T-cell (primary cell): ENCODE results near the gene TBC1D7. TPM values are rescaled to one million over a fixed set of nuclear protein-coding genes. Genes with fewer than 3 reads are reported as not detected.

ENCODE experiments used
- ATAC-seq, 4 experiments: fragments of 200-7000 bp in 3 of 4; fragments of 150-1000 bp in 1 of 4; cut with Tn5 transposase; replicated peaks in 1 of 4; 1 replicate in 3 of 4; 2 replicates in 1 of 4; pipeline ENCODE4 v1.10.0; 2021; ENCODE audit warnings: moderate library complexity in 3 of 4, mild to moderate bottlenecking in 2 of 4, moderate number of reproducible peaks in 1 of 4
- CTCF ChIA-PET, 2 donors: fragments of 300-600 bp; sonication (Branson Sonifier 250); formaldehyde crosslinking; loops; one replicate each; lab custom pipeline; 2022; ENCODE audit warnings: antibody characterized with exemption in 2 of 2; lab: Charles Lee
- POLR2A ChIA-PET, 2 donors: fragments of 300-600 bp; sonication (Branson Sonifier 250); formaldehyde crosslinking; loops; one replicate each; lab custom pipeline; 2022; ENCODE audit warnings: antibody characterized with exemption in 2 of 2; lab: Charles Lee
- DNase-seq, 35 experiments: peaks; one replicate each; pipeline versions ENCODE4 v3.0.0 to v3.0.0-alpha.2; 2013 to 2023
- H3K27ac ChIP-seq: one replicate; pipeline ENCODE4 v1.5.1; 2013; ENCODE audit warnings: low read length
- H3K27me3 ChIP-seq, 2 experiments: replicated peaks in 1 of 2; 1 replicate in 1 of 2; 2 replicates in 1 of 2; pipeline versions ENCODE4 v1.6.1 to v1.7.0; 2013; ENCODE audit warnings: low read length in 1 of 2, mixed read lengths in 1 of 2; ENCODE audit not compliant: control insufficient read depth in 2 of 2, insufficient read depth in 2 of 2; ENCODE audit errors: extremely low read depth in 1 of 2
- H3K36me3 ChIP-seq, 2 donors: 1 replicate in 1 of 2; 2 replicates in 1 of 2; pipeline versions ENCODE4 v1.6.1 to v1.7.0; 2013; ENCODE audit warnings: low read length in 1 of 2; ENCODE audit not compliant: control insufficient read depth in 2 of 2, insufficient read depth in 1 of 2; ENCODE audit errors: extremely low read depth in 1 of 2
- H3K4me1 ChIP-seq, 2 experiments: 1 replicate in 1 of 2; 2 replicates in 1 of 2; pipeline versions ENCODE4 v1.6.1 to v1.7.0; 2013; ENCODE audit warnings: low read length in 2 of 2, mixed read lengths in 1 of 2; ENCODE audit not compliant: insufficient read depth in 2 of 2, control insufficient read depth in 1 of 2; ENCODE audit errors: extremely low read depth in 1 of 2
- H3K4me3 ChIP-seq, 2 donors: 1 replicate in 1 of 2; 2 replicates in 1 of 2; pipeline versions ENCODE4 v1.5.1 to v1.7.0; 2013; ENCODE audit warnings: mild to moderate bottlenecking in 2 of 2, low read length in 1 of 2, moderate library complexity in 1 of 2; ENCODE audit not compliant: control insufficient read depth in 1 of 2; ENCODE audit errors: extremely low read depth in 1 of 2
- H3K9me3 ChIP-seq: 2 replicates; pipeline ENCODE4 v1.7.0; 2013
- H3K27ac Mint-ChIP-seq, 2 donors: one replicate each; pipeline ENCODE4 v1.8.0; 2020 to 2021; ENCODE audit warnings: mild to moderate bottlenecking in 2 of 2, mixed read lengths in 2 of 2
- H3K27me3 Mint-ChIP-seq, 2 donors: one replicate each; pipeline ENCODE4 v1.8.0; 2021 to 2022; ENCODE audit warnings: mixed read lengths in 2 of 2
- H3K36me3 Mint-ChIP-seq: one replicate; pipeline ENCODE4 v1.8.0; 2021; ENCODE audit warnings: mixed read lengths
- H3K4me1 Mint-ChIP-seq, 3 donors: one replicate each; pipeline ENCODE4 v1.8.0; 2020 to 2022; ENCODE audit warnings: mixed read lengths in 3 of 3, mild to moderate bottlenecking in 1 of 3
- H3K4me3 Mint-ChIP-seq, 3 donors: one replicate each; pipeline ENCODE4 v1.8.0; 2020 to 2022; ENCODE audit warnings: mild to moderate bottlenecking in 3 of 3, mixed read lengths in 3 of 3, moderate library complexity in 3 of 3
- H3K9me3 Mint-ChIP-seq, 3 donors: one replicate each; pipeline ENCODE4 v1.8.0; 2020 to 2022; ENCODE audit warnings: mixed read lengths in 3 of 3
- WGBS: methylation state at CpG from one replicate; pipeline ENCODE4 v1.1.5; 2013; ENCODE audit warnings: missing lambda C conversion rate; ENCODE audit not compliant: insufficient coverage; 5-methylcytosine and 5-hydroxymethylcytosine counted together
- total RNA-seq, 35 experiments: library from RNA in 6 of 35; stranded (reverse) in 6 of 35; fragments of 120-200 nt in 1 of 35; gene quantifications; one replicate each; pipeline versions ENCODE4 v1.2.1 to v1.2.4 and lab custom pipeline; 2013 to 2026

TBC1D7 gene
- total RNA-seq, 5 donors from 2014 or later (not counting 1 experiment from before 2014, with no cell fraction given) = 12.7 to 16.2 (median 14.6) TPM

DNA sequence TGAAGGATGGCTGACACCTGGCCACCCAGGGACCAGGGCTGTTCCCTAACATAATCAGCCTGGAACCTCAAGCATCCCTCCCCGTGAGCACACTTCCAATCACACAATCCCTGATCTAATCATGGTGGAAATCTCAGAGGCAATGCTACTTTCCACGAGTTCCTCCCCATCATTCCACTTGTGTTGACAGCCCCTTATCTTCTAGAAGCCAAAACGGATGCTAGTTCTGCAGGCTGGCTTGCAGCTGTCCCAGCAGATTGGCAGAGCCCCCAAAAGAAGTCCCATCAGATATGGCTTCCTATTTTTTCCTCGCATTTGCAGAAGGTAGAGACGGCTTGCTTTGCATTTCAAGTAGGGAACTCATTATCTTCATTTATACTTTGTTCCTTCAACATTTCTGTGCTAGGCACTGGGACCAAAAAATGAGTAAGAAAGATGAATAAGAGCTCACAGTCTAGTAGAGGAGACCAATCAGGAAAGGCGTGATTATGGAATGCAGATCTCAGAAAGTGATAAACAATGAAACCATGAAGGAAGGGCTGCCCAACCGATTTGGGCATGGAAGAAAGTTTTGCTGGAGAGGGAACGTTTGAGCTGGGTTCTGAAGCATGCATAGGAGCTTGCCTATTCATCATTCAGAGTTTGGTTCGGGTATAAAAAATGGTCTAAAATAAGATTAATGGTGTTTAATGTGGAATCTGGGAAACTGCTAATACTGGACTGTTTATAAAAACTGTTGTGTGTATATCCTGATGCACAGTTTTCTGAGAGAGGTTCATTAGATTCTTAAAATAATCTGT lies 44.6 kb upstream of the TBC1D7 start:
- no peak for ATAC-seq
- no peak overlapping the region for H3K4me3 Mint-ChIP-seq

DNA sequence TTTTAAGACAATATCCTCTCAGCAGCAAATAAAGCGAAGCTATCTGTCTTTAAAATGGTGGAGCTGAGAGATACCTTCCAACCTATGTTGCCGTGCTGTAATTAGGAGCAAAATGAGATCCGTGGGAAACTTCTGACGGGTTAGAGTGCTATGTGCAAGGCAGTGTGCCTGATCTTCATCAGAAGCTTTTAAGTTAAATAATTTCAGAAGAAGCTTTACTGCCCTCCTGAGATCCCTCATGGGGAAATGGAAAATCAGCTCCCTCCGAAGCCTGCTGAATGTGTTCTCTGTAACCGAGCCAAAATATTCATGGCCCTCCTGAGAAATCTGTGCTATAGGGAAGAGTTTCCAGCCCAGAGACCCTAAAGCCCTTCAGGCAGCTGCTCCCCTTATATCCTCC lies 43.7 kb upstream of the TBC1D7 start:
- Histone ChIP-seq H3K27ac (no peak overlapping the region), H3K36me3 (no peaks in the 10 kb centered on the region), H3K27me3 (no peaks in the 10 kb centered on the region), H3K4me1 (peaks cover 0 to 14% of the 10 kb centered on the region in 2 experiments), H3K4me3 (no peak overlapping the region), H3K9me3 (no peaks in the 10 kb centered on the region)
- POLR2A ChIA-PET = interaction anchor here in 1 of 2 donors (0.5 kb wide), 1 partner anchor 309 kb away, joined by 3 read pairs; no protein-coding TSS in a partner anchor
- ATAC-seq (no peak), DNase-seq (no peak)
- 93% methylated on average over 3 of the region's 6 CpGs for WGBS
- H3K4me3 Mint-ChIP-seq = no peak overlapping the region
- H3K27me3 Mint-ChIP-seq = peaks cover 0 to 4% of the 10 kb centered on the region in 2 donors
- peaks cover 0 to 17% (median 8%) of the 10 kb centered on the region in 3 donors for H3K4me1 Mint-ChIP-seq
- CTCF ChIA-PET = no interaction called here
- H3K36me3 Mint-ChIP-seq = no peaks in the 10 kb centered on the region
- H3K27ac Mint-ChIP-seq = no peak overlapping the region
- no peaks in the 10 kb centered on the region for H3K9me3 Mint-ChIP-seq

More for the DNA sequence above, 44.6 kb upstream of the TBC1D7 start:
- POLR2A ChIA-PET = no interaction called here
- no peaks in the 10 kb centered on the region for H3K27me3 ChIP-seq
- no peak overlapping the region for H3K27ac Mint-ChIP-seq
- DNase-seq = no peak
- no peaks in the 10 kb centered on the region for H3K36me3 Mint-ChIP-seq
- no peak overlapping the region for H3K4me3 ChIP-seq
- peaks cover 0 to 4% of the 10 kb centered on the region in 2 donors for H3K27me3 Mint-ChIP-seq
- no peaks in the 10 kb centered on the region for H3K9me3 Mint-ChIP-seq
- peaks cover 0 to 14% of the 10 kb centered on the region in 2 experiments for H3K4me1 ChIP-seq
- no peaks in the 10 kb centered on the region for H3K9me3 ChIP-seq
- H3K4me1 Mint-ChIP-seq = peaks cover 0 to 20% (median 8%) of the 10 kb centered on the region in 3 donors
- H3K27ac ChIP-seq = no peak overlapping the region
- WGBS = 76% methylated on average over 7 of the region's 9 CpGs
- CTCF ChIA-PET = interaction anchor here in 1 of 2 donors (0.5 kb wide), 1 partner anchor 39 kb away, joined by 3 read pairs; no protein-coding TSS in a partner anchor
- no peaks in the 10 kb centered on the region for H3K36me3 ChIP-seq

DNA sequence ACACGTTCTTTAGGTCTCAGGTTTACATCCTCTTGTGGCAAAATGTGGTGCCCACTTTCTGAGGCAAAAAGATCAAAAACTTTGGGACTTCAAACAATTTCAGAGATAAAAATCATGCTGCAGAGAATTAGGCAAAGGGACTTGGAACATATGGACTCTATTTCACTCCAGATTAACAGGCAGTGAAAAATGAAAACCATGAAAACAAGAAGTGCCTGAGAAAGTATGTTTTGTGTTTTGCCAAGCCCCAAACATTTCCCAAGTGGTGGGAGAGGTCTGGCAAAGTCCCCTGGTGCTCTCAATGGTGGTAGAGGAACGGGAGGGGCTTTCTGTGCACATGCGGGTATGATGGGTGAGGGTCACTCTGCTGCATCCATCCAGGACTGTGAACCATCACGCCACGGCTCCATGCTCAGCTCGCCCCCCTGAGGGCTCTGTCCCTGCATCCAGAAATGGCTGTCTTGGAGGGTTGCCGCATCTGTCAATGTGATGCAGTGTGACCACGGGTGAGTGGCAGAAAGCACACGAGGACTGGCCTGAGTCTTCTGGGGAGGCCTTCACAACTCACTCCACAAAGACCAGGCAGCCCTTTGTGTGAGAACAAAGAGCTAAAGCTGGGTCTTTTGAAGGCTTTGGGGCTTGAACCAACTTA lies 43.2 kb upstream of the TBC1D7 start:
- Mint-ChIP-seq H3K4me1 (peaks cover 0 to 17% (median 8%) of the 10 kb centered on the region in 3 donors), H3K27me3 (peaks cover 0 to 4% of the 10 kb centered on the region in 2 donors), H3K36me3 (no peaks in the 10 kb centered on the region), H3K27ac (no peak overlapping the region), H3K9me3 (no peaks in the 10 kb centered on the region), H3K4me3 (no peak overlapping the region)
- CTCF ChIA-PET = no interaction called here
- Histone ChIP-seq H3K4me3 (no peak overlapping the region), H3K4me1 (peaks cover 0 to 14% of the 10 kb centered on the region in 2 experiments), H3K36me3 (no peaks in the 10 kb centered on the region), H3K27me3 (no peaks in the 10 kb centered on the region), H3K9me3 (no peaks in the 10 kb centered on the region), H3K27ac (no peak overlapping the region)
- no peak for ATAC-seq
- DNase-seq = no peak
- 94% methylated on average over 7 of the region's 9 CpGs for WGBS
- POLR2A ChIA-PET = interaction anchor here in 1 of 2 donors (0.5 kb wide), 1 partner anchor 308 kb away, joined by 3 read pairs; no protein-coding TSS in a partner anchor

DNA sequence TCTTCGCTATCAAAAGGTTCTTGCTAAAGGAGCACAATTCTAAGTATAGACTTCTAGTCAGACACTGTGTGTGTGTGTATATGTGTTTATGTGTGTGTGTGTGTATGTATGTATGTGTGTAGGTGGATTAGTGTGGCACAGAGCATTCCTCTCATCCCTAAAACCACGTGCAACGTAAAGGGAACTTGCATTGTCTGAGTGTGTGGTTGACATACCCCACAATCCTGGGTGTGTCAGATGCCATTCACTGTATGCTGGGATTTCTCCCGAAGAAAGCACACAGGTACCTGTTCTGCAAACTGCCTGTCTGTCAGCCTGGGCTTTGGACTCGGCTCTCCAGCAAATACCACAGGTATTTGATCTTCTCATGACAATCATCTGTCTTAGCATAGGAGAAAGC lies 42.3 kb upstream of the TBC1D7 start:
- H3K36me3 Mint-ChIP-seq = no peaks in the 10 kb centered on the region
- DNase-seq (no peak), ATAC-seq (no peak)
- 100% methylated on average over 1 of the region's 5 CpGs for WGBS
- H3K9me3 Mint-ChIP-seq = no peaks in the 10 kb centered on the region
- peaks cover 0 to 9% of the 10 kb centered on the region in 2 experiments for H3K4me1 ChIP-seq
- ChIA-PET CTCF (no interaction called here), POLR2A (no interaction called here)
- no peak overlapping the region for H3K27ac ChIP-seq
- no peak overlapping the region for H3K4me3 ChIP-seq
- H3K4me1 Mint-ChIP-seq = peaks cover 0 to 13% (median 7%) of the 10 kb centered on the region in 3 donors
- no peaks in the 10 kb centered on the region for H3K36me3 ChIP-seq
- H3K9me3 ChIP-seq = no peaks in the 10 kb centered on the region
- H3K27me3 Mint-ChIP-seq = peaks cover 0 to 4% of the 10 kb centered on the region in 2 donors
- H3K27ac Mint-ChIP-seq = no peak overlapping the region
- no peaks in the 10 kb centered on the region for H3K27me3 ChIP-seq
- no peak overlapping the region for H3K4me3 Mint-ChIP-seq

DNA sequence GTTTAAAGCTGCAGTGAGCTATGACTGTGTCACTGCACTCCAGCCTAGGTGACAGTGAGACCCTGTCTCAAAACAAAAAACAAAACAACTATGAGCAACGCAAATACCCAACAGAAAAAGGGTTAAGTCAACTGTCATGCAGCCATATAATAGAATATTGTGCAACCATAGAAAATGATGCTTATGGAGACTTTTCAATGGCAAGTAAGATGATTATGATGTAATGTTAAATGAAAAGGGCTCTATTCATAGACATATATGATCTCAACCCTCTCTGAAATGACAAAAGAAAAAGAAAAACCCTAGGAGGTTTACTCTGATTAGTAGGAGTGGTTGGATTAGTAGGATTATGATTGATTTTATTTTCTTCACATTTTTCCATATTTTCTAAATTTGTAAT lies 41.3 kb upstream of the TBC1D7 start:
- no peaks in the 10 kb centered on the region for H3K4me1 ChIP-seq
- Mint-ChIP-seq H3K27me3 (peaks cover 0 to 4% of the 10 kb centered on the region in 2 donors), H3K9me3 (no peaks in the 10 kb centered on the region), H3K4me1 (peaks cover 0 to 6% (median 0%) of the 10 kb centered on the region in 3 donors), H3K27ac (no peak overlapping the region), H3K4me3 (no peak overlapping the region), H3K36me3 (no peaks in the 10 kb centered on the region)
- H3K9me3 ChIP-seq = no peaks in the 10 kb centered on the region
- ChIA-PET POLR2A (no interaction called here), CTCF (interaction anchor here in 1 of 2 donors (0.6 kb wide), 1 partner anchor 10 kb away, joined by 3 read pairs; no protein-coding TSS in a partner anchor)
- WGBS = no CpG with 5 or more reads among the region's 1 CpG
- ATAC-seq (no peak), DNase-seq (no peak)
- peaks cover 1 to 3% of the 10 kb centered on the region in 2 donors for H3K36me3 ChIP-seq
- no peaks in the 10 kb centered on the region for H3K27me3 ChIP-seq
- H3K4me3 ChIP-seq = no peak overlapping the region
- H3K27ac ChIP-seq = no peak overlapping the region

DNA sequence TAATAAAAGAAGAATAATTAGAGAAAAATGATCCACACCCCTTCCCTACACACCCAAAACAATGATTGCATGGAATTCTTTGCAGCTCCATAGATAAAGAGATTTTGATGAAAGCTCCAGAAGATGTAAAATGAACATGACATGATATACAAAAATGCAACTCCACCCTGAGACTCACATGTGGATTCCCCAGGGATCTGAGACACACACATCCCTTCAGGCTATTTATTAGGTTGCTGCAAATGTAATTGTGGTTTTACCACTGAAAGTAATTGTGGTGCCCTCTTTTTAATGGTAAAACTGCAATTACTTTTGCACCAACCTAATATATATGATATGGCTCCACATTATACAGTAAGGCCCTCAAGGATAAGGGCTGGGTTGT lies 40.4 kb upstream of the TBC1D7 start:
- no peaks in the 10 kb centered on the region for H3K27me3 ChIP-seq
- ATAC-seq (no peak), DNase-seq (no peak)
- H3K4me3 Mint-ChIP-seq = no peak overlapping the region
- no peak overlapping the region for H3K27ac ChIP-seq
- H3K36me3 Mint-ChIP-seq = no peaks in the 10 kb centered on the region
- no peak overlapping the region for H3K27ac Mint-ChIP-seq
- H3K9me3 ChIP-seq = no peaks in the 10 kb centered on the region
- ChIA-PET POLR2A (no interaction called here), CTCF (no interaction called here)
- H3K4me1 Mint-ChIP-seq = peaks cover 0 to 5% (median 0%) of the 10 kb centered on the region in 3 donors
- peaks cover 4 to 5% of the 10 kb centered on the region in 2 donors for H3K36me3 ChIP-seq
- no peaks in the 10 kb centered on the region for H3K9me3 Mint-ChIP-seq
- H3K4me3 ChIP-seq = no peak overlapping the region
- no peaks in the 10 kb centered on the region for H3K4me1 ChIP-seq
- peaks cover 0 to 4% of the 10 kb centered on the region in 2 donors for H3K27me3 Mint-ChIP-seq
